Activated naive CD8-positive, alpha-beta T cell treated with anti-CD3 and anti-CD28 coated beads, Interleukin-2, amount 10 ng/mL, durations not matched to agents 7 days and 5 days (primary cell): ENCODE measurements around the gene CDH2. TPM values are rescaled to one million over a fixed set of nuclear protein-coding genes. Genes with fewer than 3 reads are reported as not detected.

Source experiments
- ATAC-seq: fragments of 150-1000 bp; cut with Tn5 transposase; one replicate; pipeline ENCODE4 v1.10.0; 2021; ENCODE audit warnings: low read depth, moderate library complexity
- POLR2A ChIA-PET: fragments of 350-600 bp; sonication (Branson Sonifier 250); formaldehyde crosslinking; loops from one replicate; lab custom pipeline; 2021; ENCODE audit warnings: antibody characterized with exemption; lab: Charles Lee
- DNase-seq: peaks from one replicate; pipeline ENCODE4 v3.0.0; 2021
- H3K27ac Mint-ChIP-seq: one replicate; pipeline ENCODE4 v1.8.0; 2022; ENCODE audit warnings: mild to moderate bottlenecking, mixed read lengths
- H3K27me3 Mint-ChIP-seq: one replicate; pipeline ENCODE4 v1.8.0; 2022; ENCODE audit warnings: mild to moderate bottlenecking, moderate library complexity, mixed read lengths
- H3K36me3 Mint-ChIP-seq: one replicate; pipeline ENCODE4 v1.8.0; 2021; ENCODE audit warnings: mild to moderate bottlenecking, mixed read lengths
- H3K4me1 Mint-ChIP-seq: one replicate; pipeline ENCODE4 v1.8.0; 2021; ENCODE audit warnings: mixed read lengths
- H3K4me3 Mint-ChIP-seq: one replicate; pipeline ENCODE4 v1.8.0; 2022; ENCODE audit warnings: mild to moderate bottlenecking, moderate library complexity, mixed read lengths
- H3K9me3 Mint-ChIP-seq: one replicate; pipeline ENCODE4 v1.8.0; 2021; ENCODE audit warnings: mixed read lengths
- total RNA-seq, 2 experiments: library from RNA; stranded (reverse); gene quantifications; one replicate each; pipeline ENCODE4 v1.2.3, GENCODE V29; 2021

Gene CDH2
- total RNA-seq, 2 experiments from 2014 or later: not detected

DNA sequence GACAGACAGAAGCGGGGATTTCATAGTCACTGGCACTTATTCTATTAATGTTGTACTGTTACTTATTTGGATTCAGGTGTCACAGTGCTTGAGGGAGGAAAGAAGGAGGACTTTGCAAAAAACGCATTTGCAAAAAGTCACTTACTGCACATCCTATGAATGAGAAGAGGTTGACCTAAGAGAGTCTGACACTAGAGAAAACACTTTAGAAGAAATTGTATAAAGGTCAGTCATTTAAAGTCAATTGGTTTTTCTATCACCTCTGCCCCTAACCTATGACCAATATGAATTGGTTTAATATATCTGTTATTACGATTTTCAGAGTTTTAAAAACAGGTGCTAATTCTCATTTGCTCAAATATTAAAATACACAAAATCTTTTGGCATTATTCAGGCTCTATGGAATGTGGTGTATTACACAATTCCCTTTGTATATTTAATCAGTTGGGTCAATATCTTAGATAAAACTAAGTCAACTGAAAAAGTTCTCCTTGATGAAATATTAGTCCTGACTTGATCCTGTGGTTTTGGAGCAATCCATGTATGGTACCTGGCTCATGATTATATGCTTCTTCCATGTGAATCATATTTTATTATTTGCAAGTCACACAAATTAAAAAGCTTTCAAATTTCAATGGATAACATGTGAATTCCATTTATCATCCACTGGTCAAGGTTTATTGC lies 157.4 kb downstream of the CDH2 start:
- POLR2A ChIA-PET: no interaction called here
- H3K4me1 Mint-ChIP-seq: no peaks in the 10 kb centered on the region
- no peaks in the 10 kb centered on the region for H3K36me3 Mint-ChIP-seq
- no peak overlapping the region for H3K4me3 Mint-ChIP-seq
- no peak overlapping the region for H3K27ac Mint-ChIP-seq
- DNase-seq: no peak
- H3K9me3 Mint-ChIP-seq: peaks cover 2% of the 10 kb centered on the region
- no peaks in the 10 kb centered on the region for H3K27me3 Mint-ChIP-seq
- ATAC-seq: no peak

- POLR2A ChIA-PET: no interaction called here
- H3K9me3 Mint-ChIP-seq: peaks cover 2% of the 10 kb centered on the region
- no peak for DNase-seq
Observed at GRCh38 chr18:28018351-28018750, 158.6 kb downstream of the CDH2 start.

GRCh38 chr18:28015671-28016070 lies 161.3 kb downstream of the CDH2 start:
- no peak for DNase-seq
- Mint-ChIP-seq H3K9me3 (peaks cover 2% of the 10 kb centered on the region), H3K27me3 (no peaks in the 10 kb centered on the region), H3K4me1 (no peaks in the 10 kb centered on the region), H3K4me3 (no peak overlapping the region), H3K36me3 (no peaks in the 10 kb centered on the region), H3K27ac (no peak overlapping the region)
- POLR2A ChIA-PET: no interaction called here
- no peak for ATAC-seq

More at GRCh38 chr18:28018351-28018750, 158.6 kb downstream of the CDH2 start:
- ATAC-seq: no peak
- H3K4me1 Mint-ChIP-seq: no peaks in the 10 kb centered on the region
- H3K27me3 Mint-ChIP-seq: no peaks in the 10 kb centered on the region
- H3K36me3 Mint-ChIP-seq: no peaks in the 10 kb centered on the region
- no peak overlapping the region for H3K27ac Mint-ChIP-seq
- H3K4me3 Mint-ChIP-seq: no peak overlapping the region

GRCh38 chr18:28013066-28013465 lies 163.9 kb downstream of the CDH2 start:
- POLR2A ChIA-PET: no interaction called here
- ATAC-seq (no peak), DNase-seq (no peak)
- Mint-ChIP-seq H3K27ac (no peak overlapping the region), H3K36me3 (no peaks in the 10 kb centered on the region), H3K4me3 (no peak overlapping the region), H3K27me3 (no peaks in the 10 kb centered on the region), H3K4me1 (no peaks in the 10 kb centered on the region), H3K9me3 (peaks cover 2% of the 10 kb centered on the region)

DNA sequence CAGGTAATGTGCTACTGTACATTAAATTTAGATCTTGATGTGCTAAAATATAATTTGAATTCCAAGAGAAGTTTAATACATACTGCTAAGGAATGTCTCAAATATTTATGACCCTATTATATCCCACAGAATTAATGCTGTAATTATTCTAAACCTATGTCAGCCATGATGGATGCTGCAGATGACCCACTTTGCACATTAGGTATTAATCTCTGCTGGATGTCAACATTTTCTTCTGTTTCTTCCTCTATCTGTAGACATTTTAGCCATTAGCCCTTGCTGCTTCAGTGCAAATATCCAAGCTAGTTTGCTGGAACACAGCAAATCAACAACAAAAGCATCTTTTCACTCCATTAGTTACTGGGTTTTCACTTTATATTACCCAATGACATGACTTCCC lies 164.6 kb downstream of the CDH2 start:
- DNase-seq: no peak
- no peak overlapping the region for H3K27ac Mint-ChIP-seq
- no peaks in the 10 kb centered on the region for H3K27me3 Mint-ChIP-seq
- ATAC-seq: no peak
- no peaks in the 10 kb centered on the region for H3K36me3 Mint-ChIP-seq
- H3K4me1 Mint-ChIP-seq: no peaks in the 10 kb centered on the region
- POLR2A ChIA-PET: no interaction called here
- H3K4me3 Mint-ChIP-seq: no peak overlapping the region
- peaks cover 2% of the 10 kb centered on the region for H3K9me3 Mint-ChIP-seq

DNA sequence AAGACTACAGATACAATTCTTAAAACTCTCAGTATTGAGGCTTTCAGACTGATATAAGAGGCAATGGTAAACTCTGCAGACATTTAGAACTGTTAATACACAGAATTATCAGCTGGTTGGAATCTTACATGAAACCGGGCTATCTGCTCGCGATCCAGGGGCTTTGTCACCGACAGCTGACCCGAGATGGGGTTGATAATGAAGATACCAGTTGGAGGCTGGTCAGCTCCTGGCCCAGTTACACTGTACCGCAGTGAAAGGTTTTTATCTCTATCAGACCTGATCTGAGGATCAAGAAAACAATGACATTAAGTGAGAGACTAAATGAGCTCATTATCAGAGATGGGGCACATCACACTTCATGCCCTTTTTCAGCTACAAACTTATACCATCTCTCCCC lies 167.3 kb downstream of the CDH2 start:
- ATAC-seq (no peak), DNase-seq (no peak)
- H3K36me3 Mint-ChIP-seq: no peaks in the 10 kb centered on the region
- peaks cover 2% of the 10 kb centered on the region for H3K9me3 Mint-ChIP-seq
- no peaks in the 10 kb centered on the region for H3K27me3 Mint-ChIP-seq
- H3K4me1 Mint-ChIP-seq: no peaks in the 10 kb centered on the region
- no peak overlapping the region for H3K27ac Mint-ChIP-seq
- no peak overlapping the region for H3K4me3 Mint-ChIP-seq
- POLR2A ChIA-PET: no interaction called here

DNA sequence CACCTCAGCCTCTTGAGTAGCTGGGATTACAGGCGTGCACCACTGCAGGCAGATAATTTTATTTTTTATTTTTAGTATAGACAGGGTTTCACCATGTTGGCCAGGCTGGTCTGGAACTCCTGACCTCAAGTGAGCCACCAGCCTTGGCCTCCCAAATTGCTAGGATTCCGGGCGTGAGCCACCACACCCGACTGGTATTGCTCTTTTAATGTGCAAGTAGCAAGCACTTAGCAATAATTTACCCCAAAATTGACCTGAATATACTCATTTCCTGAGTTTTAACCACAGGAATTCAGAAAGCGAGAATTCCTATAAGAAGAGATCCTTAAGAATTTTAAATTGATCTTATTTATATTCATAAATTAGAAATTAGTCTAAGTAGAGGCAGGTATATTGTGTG lies 169.1 kb downstream of the CDH2 start:
- H3K36me3 Mint-ChIP-seq: no peaks in the 10 kb centered on the region
- DNase-seq: no peak
- ATAC-seq: no peak
- H3K27ac Mint-ChIP-seq: no peak overlapping the region
- H3K9me3 Mint-ChIP-seq: peaks cover 2% of the 10 kb centered on the region
- no peaks in the 10 kb centered on the region for H3K27me3 Mint-ChIP-seq
- POLR2A ChIA-PET: no interaction called here
- no peaks in the 10 kb centered on the region for H3K4me1 Mint-ChIP-seq
- no peak overlapping the region for H3K4me3 Mint-ChIP-seq

DNA sequence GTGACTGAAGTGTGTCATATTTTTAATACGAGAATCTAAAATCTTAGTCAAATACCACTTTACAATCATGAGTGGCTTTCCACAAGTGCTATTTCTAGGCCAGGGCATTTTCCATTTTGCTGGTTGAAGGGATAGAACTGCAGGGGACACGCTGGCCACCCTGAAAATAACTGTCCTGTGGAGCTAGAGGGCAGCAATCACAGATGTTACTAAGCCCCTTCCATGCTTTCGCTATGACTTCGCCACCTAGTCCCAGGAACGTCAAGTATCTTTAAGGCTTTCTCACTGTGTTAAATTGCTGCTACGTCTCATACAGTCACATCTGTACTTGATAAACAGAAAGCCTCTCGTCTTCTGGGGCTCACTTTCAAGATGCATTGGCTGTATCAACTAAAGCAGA lies 171.8 kb downstream of the CDH2 start:
- H3K4me1 Mint-ChIP-seq: no peaks in the 10 kb centered on the region
- DNase-seq (no peak), ATAC-seq (no peak)
- POLR2A ChIA-PET: no interaction called here
- no peaks in the 10 kb centered on the region for H3K27me3 Mint-ChIP-seq
- no peaks in the 10 kb centered on the region for H3K36me3 Mint-ChIP-seq
- peaks cover 4% of the 10 kb centered on the region for H3K9me3 Mint-ChIP-seq
- no peak overlapping the region for H3K27ac Mint-ChIP-seq
- H3K4me3 Mint-ChIP-seq: no peak overlapping the region

DNA sequence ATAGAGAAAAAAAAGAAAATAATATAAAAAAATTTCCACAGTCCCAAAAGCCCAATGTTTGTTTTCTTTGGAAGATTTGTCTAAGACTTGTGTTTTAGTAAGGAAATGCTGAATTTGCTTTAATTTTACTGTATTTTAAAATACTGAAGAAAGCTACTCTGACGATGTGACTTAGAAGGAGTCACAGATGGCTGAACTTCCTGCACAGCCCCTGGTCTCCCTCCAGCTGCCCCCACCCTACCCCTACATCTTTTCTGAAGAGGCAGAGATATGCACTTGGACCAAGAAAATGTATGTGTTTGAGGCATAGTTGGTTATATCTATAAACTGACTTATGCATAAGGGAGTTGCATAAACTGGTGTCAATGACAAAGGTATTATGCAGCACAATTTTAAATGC lies 172.3 kb downstream of the CDH2 start:
- H3K27ac Mint-ChIP-seq: no peak overlapping the region
- DNase-seq (no peak), ATAC-seq (no peak)
- POLR2A ChIA-PET: no interaction called here
- no peaks in the 10 kb centered on the region for H3K27me3 Mint-ChIP-seq
- H3K4me3 Mint-ChIP-seq: no peak overlapping the region
- H3K4me1 Mint-ChIP-seq: no peaks in the 10 kb centered on the region
- H3K9me3 Mint-ChIP-seq: peaks cover 4% of the 10 kb centered on the region
- H3K36me3 Mint-ChIP-seq: no peaks in the 10 kb centered on the region

DNA sequence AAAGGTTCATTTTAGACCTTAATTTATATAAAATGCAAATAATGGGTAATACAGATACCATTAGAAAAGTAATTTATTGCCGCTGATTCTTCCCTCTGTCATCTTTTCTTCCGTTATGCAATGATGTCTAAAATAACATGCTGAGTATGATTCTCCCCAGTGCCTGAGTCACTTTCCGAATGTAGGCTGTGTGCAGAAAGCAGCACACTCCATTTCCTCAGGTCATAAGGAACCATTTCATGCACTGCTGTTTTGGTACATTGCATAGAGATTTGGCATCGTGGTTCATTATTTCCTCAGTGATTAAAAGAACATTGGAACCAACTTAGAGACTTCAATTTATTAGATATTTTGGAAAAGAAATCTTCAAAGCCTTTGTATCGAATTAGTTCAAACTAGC lies 173.5 kb downstream of the CDH2 start:
- no peak overlapping the region for H3K27ac Mint-ChIP-seq
- no peak for ATAC-seq
- H3K27me3 Mint-ChIP-seq: no peaks in the 10 kb centered on the region

DNA sequence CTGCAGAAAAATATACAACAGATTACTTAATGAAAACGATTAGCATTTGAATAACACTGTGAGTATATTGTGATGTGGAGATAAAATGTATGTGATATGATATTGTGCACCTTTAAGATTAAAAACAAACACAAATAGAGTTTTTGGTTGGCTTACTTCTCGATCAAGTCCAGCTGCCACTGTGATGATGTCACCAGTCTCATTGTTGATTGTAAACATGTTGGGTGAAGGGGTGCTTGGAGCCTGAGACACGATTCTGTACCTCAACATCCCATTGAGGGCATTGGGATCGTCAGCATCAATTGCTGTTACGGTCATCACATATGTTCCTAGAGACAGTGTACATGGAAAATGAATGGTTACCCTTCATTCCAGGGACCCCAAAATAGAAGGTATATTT lies 174.1 kb downstream of the CDH2 start:
- no peak for DNase-seq
- POLR2A ChIA-PET: no interaction called here
- no peak overlapping the region for H3K27ac Mint-ChIP-seq
- no peaks in the 10 kb centered on the region for H3K4me1 Mint-ChIP-seq
- no peak overlapping the region for H3K4me3 Mint-ChIP-seq
- ATAC-seq: no peak
- H3K36me3 Mint-ChIP-seq: no peaks in the 10 kb centered on the region
- no peaks in the 10 kb centered on the region for H3K27me3 Mint-ChIP-seq
- H3K9me3 Mint-ChIP-seq: peaks cover 9% of the 10 kb centered on the region

More for the DNA sequence above, 173.5 kb downstream of the CDH2 start:
- H3K9me3 Mint-ChIP-seq: peaks cover 9% of the 10 kb centered on the region
- DNase-seq: no peak
- H3K36me3 Mint-ChIP-seq: no peaks in the 10 kb centered on the region
- no peaks in the 10 kb centered on the region for H3K4me1 Mint-ChIP-seq
- POLR2A ChIA-PET: no interaction called here
- H3K4me3 Mint-ChIP-seq: no peak overlapping the region

GRCh38 chr18:27996801-27997272 lies 180.1 kb downstream of the CDH2 start:
- no peak for DNase-seq
- H3K4me1 Mint-ChIP-seq: no peaks in the 10 kb centered on the region
- H3K27me3 Mint-ChIP-seq: no peaks in the 10 kb centered on the region
- no peak for ATAC-seq
- peaks cover 9% of the 10 kb centered on the region for H3K9me3 Mint-ChIP-seq
- no peak overlapping the region for H3K4me3 Mint-ChIP-seq
- H3K36me3 Mint-ChIP-seq: no peaks in the 10 kb centered on the region
- H3K27ac Mint-ChIP-seq: no peak overlapping the region
- POLR2A ChIA-PET: no interaction called here

DNA sequence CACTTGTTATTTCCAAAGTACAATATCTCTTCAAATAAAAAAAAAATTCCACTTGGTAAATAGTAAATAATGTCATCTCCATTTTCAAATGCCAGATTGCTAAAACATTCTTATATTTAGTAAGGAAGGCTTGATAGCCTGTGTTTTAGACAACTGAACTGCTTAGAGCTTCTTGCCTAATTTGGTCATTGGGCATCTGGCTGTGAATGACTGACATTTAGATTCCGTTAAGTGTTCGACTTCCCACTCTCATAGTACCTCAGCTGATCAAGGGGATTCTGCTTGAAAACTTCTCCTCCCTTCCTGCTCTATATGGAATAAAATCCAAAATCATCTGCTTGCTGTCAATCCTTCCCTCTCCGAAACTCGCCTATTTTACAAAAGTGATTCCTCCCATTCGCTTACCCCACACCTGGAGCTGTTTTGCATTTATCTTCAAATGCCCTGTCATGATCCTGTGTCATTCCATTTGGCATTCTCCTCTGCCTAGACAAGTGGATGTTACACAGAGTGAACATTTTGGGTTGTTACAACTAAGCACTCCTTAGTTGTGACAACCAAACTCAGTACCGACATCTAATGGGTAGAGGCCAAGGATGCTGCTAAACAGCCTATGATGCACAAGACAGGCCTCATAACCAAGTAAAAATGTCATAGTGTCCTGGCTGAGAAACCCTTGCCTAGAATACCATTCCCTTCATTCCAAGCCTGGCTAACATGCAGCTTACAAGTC lies 181.0 kb downstream of the CDH2 start:
- Mint-ChIP-seq H3K27me3 (no peaks in the 10 kb centered on the region), H3K4me3 (no peak overlapping the region), H3K4me1 (no peaks in the 10 kb centered on the region), H3K9me3 (peaks cover 8% of the 10 kb centered on the region), H3K27ac (no peak overlapping the region), H3K36me3 (no peaks in the 10 kb centered on the region)
- DNase-seq: no peak
- ATAC-seq: no peak
- POLR2A ChIA-PET: no interaction called here

- Mint-ChIP-seq H3K36me3 (no peaks in the 10 kb centered on the region), H3K9me3 (peaks cover 8% of the 10 kb centered on the region), H3K4me1 (no peaks in the 10 kb centered on the region), H3K27me3 (no peaks in the 10 kb centered on the region), H3K4me3 (no peak overlapping the region), H3K27ac (no peak overlapping the region)
- ATAC-seq: no peak
- DNase-seq: no peak
- POLR2A ChIA-PET: no interaction called here
Observed at GRCh38 chr18:27994571-27994970, 182.4 kb downstream of the CDH2 start.
